Panc1 (cell line): ENCODE data around the gene ADARB2. TPM values are rescaled to one million over a fixed set of nuclear protein-coding genes. Genes with fewer than 3 reads are reported as not detected.

Experiments
- ATAC-seq: fragments of 200-7000 bp; cut with Tn5 transposase; 2 replicates; pipeline ENCODE4 v1.9.1; 2020; ENCODE audit warnings: mild to moderate bottlenecking, moderate library complexity
- BruUV-seq: library from RNA; stranded (reverse); fragments of 400-500 nt; replicated peaks from 2 replicates; lab custom pipeline; 2021; lab: Mats Ljungman, UMichigan
- CTCF ChIA-PET: fragments of 300-600 bp; sonication (Branson Sonifier 250); formaldehyde crosslinking; loops from one replicate; lab custom pipeline; 2022; ENCODE audit warnings: antibody characterized with exemption; lab: Charles Lee
- POLR2A ChIA-PET: fragments of 300-600 bp; sonication (Branson Sonifier 250); formaldehyde crosslinking; loops from one replicate; lab custom pipeline; 2022; ENCODE audit warnings: antibody characterized with exemption; lab: Charles Lee
- DNase-seq: peaks from one replicate; pipeline ENCODE4 v3.0.0-alpha.2; 2010; ENCODE audit warnings: low read depth, low spot score
- H3K27ac ChIP-seq: 2 replicates; pipeline ENCODE4 v1.5.1; 2011; ENCODE audit warnings: mild to moderate bottlenecking, low read length, inconsistent platforms
- H3K27me3 ChIP-seq: fragments of 200-500 bp; sonication (Bioruptor generic); 2 replicates; pipeline ENCODE4 v1.6.0; 2014; ENCODE audit warnings: low read length, inconsistent platforms; ENCODE audit not compliant: control insufficient read depth, insufficient read depth
- H3K36me3 ChIP-seq: fragments of 200-500 bp; sonication (Bioruptor generic); 2 replicates; pipeline ENCODE4 v1.5.1; 2014; ENCODE audit warnings: inconsistent platforms, mild to moderate bottlenecking, low read length, moderate library complexity; ENCODE audit not compliant: control insufficient read depth, insufficient read depth
- H3K4me1 ChIP-seq: 2 replicates; pipeline ENCODE4 v1.5.1; 2011; ENCODE audit warnings: inconsistent platforms, mild to moderate bottlenecking, low read length, moderate library complexity; ENCODE audit not compliant: control insufficient read depth, insufficient read depth
- H3K4me3 ChIP-seq, 2 experiments: 2 replicates each; pipeline ENCODE4 v1.5.1; 2011 to 2012; ENCODE audit warnings: low read depth in 2 of 2, low read length in 2 of 2, mild to moderate bottlenecking in 2 of 2, inconsistent platforms in 1 of 2, moderate library complexity in 1 of 2
- H3K9me3 ChIP-seq: fragments of 200-500 bp; sonication (Bioruptor generic); 2 replicates; pipeline ENCODE4 v1.5.1; 2014; ENCODE audit warnings: low read depth, mild to moderate bottlenecking, inconsistent platforms, low read length, moderate library complexity; ENCODE audit not compliant: control insufficient read depth, insufficient read depth
- POLR2AphosphoS5 ChIP-seq: IDR thresholded peaks from 2 replicates; pipeline ENCODE4 v1.6.1; 2012; ENCODE audit warnings: mild to moderate bottlenecking, low read depth, low read length, moderate library complexity
- SIN3A ChIP-seq: IDR thresholded peaks from 2 replicates; pipeline ENCODE4 v1.6.1; 2012; ENCODE audit warnings: low read depth, mild to moderate bottlenecking, low read length, moderate library complexity, borderline replicate concordance; ENCODE audit not compliant: insufficient read depth
- TCF7L2 ChIP-seq: IDR thresholded peaks from 2 replicates; pipeline ENCODE4 v1.6.1; 2011; ENCODE audit warnings: mild to moderate bottlenecking, low read depth, low read length, inconsistent platforms
- in situ Hi-C: cut with HindIII; loops from 2 replicates; pipeline ENCODE4 v1.10.0; 2016; ENCODE audit warnings: low sequenced_read_pairs, low pct_unique_long_range_greater_than_20kb
- intact Hi-C: fragments of 100-400 bp; cut with micrococcal nuclease; formaldehyde crosslinking; loops from one replicate; pipeline ENCODE4 v1.10.0; 2022; ENCODE audit not compliant: unreplicated experiment
- total RNA-seq: library from RNA; stranded (reverse); gene quantifications from one replicate; pipeline ENCODE4 v1.2.1, GENCODE V29; 2021; ENCODE audit not compliant: unreplicated experiment
- TF ChIP-seq, protein P1 (sequence below): fragments of 450-650 bp; IDR thresholded peaks from 2 replicates; pipeline ENCODE4 v1.5.1; 2017; ENCODE audit warnings: mild to moderate bottlenecking
- TF ChIP-seq, protein P2 (sequence below), 2 experiments: IDR thresholded peaks; 2 replicates each; pipeline ENCODE4 v1.6.1; 2011 to 2012; ENCODE audit warnings: low read depth in 2 of 2, control low read depth in 1 of 2, low read length in 1 of 2, mild to moderate bottlenecking in 1 of 2, moderate library complexity in 1 of 2; ENCODE audit not compliant: insufficient read depth in 1 of 2

The ADARB2 gene
- total RNA-seq, 1 experiment from 2014 or later = 0.31 TPM

DNA sequence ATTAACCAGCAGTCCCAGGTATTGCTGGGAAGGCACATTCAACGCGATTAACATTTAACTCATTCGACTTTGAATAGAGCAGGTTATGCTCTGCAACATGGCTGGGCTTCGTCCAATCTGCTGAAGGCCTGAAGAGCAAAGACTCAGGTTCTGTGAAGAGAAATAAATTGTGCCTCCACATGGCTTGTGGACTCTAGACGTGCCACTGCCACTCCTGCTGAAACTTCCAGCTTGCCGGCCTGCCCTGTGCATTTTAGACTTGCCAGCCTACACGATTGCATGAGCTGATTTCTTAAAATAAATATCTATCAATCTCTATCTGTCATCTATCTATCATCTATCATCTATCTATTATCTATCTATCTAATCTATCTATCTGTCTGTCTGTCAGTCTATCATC, 543.2 kb downstream of the ADARB2 start:
- Histone ChIP-seq H3K27me3 (peaks cover 7% of the 10 kb centered on the region), H3K27ac (no peak overlapping the region), H3K9me3 (no peaks in the 10 kb centered on the region), H3K4me1 (no peaks in the 10 kb centered on the region), H3K4me3 (no peak overlapping the region), H3K36me3 (no peaks in the 10 kb centered on the region)
- POLR2A ChIA-PET = no interaction called here
- no peak for DNase-seq
- intact Hi-C loops = no loop called here
- in situ Hi-C loops = no loop called here
- CTCF ChIA-PET = no interaction called here
- ATAC-seq = no peak
- TF ChIP-seq, protein P1, sequence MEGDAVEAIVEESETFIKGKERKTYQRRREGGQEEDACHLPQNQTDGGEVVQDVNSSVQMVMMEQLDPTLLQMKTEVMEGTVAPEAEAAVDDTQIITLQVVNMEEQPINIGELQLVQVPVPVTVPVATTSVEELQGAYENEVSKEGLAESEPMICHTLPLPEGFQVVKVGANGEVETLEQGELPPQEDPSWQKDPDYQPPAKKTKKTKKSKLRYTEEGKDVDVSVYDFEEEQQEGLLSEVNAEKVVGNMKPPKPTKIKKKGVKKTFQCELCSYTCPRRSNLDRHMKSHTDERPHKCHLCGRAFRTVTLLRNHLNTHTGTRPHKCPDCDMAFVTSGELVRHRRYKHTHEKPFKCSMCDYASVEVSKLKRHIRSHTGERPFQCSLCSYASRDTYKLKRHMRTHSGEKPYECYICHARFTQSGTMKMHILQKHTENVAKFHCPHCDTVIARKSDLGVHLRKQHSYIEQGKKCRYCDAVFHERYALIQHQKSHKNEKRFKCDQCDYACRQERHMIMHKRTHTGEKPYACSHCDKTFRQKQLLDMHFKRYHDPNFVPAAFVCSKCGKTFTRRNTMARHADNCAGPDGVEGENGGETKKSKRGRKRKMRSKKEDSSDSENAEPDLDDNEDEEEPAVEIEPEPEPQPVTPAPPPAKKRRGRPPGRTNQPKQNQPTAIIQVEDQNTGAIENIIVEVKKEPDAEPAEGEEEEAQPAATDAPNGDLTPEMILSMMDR = no peak
- TF ChIP-seq SIN3A (no peak), TCF7L2 (no peak), POLR2AphosphoS5 (no peak)
- TF ChIP-seq, protein P2, sequence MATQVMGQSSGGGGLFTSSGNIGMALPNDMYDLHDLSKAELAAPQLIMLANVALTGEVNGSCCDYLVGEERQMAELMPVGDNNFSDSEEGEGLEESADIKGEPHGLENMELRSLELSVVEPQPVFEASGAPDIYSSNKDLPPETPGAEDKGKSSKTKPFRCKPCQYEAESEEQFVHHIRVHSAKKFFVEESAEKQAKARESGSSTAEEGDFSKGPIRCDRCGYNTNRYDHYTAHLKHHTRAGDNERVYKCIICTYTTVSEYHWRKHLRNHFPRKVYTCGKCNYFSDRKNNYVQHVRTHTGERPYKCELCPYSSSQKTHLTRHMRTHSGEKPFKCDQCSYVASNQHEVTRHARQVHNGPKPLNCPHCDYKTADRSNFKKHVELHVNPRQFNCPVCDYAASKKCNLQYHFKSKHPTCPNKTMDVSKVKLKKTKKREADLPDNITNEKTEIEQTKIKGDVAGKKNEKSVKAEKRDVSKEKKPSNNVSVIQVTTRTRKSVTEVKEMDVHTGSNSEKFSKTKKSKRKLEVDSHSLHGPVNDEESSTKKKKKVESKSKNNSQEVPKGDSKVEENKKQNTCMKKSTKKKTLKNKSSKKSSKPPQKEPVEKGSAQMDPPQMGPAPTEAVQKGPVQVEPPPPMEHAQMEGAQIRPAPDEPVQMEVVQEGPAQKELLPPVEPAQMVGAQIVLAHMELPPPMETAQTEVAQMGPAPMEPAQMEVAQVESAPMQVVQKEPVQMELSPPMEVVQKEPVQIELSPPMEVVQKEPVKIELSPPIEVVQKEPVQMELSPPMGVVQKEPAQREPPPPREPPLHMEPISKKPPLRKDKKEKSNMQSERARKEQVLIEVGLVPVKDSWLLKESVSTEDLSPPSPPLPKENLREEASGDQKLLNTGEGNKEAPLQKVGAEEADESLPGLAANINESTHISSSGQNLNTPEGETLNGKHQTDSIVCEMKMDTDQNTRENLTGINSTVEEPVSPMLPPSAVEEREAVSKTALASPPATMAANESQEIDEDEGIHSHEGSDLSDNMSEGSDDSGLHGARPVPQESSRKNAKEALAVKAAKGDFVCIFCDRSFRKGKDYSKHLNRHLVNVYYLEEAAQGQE (IDR thresholded peaks at IDR 0.05; ENCODE audit: insufficient read depth in 1 of 2, low read depth in 2 of 2, low read length in 1 of 2) = no peak
- no TSS peak for BruUV-seq

DNA sequence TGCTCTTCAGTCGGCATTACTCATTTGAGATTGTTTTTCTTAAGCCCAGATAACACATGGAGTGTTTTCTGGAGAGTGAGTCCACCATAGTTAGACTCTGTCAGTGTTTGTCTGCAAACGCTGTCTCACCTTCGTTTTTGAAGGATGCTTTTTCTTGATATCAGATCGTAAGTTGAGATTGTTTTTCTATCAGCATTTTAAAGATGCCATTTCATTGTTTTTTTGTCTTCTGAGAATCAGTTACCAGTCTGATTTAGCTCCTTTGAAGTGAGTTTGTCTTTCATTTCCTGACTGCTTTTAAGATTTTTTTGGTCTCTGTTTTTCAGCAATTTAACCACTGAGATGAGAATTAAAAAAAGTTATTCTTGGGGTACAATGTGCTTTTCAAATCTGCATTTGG, 543.8 kb downstream of the ADARB2 start:
- intact Hi-C loops (no loop called here), in situ Hi-C loops (no loop called here)
- Histone ChIP-seq H3K9me3 (no peaks in the 10 kb centered on the region), H3K4me3 (no peak overlapping the region), H3K36me3 (no peaks in the 10 kb centered on the region), H3K27ac (no peak overlapping the region), H3K27me3 (peaks cover 5% of the 10 kb centered on the region), H3K4me1 (no peaks in the 10 kb centered on the region)
- no peak for ATAC-seq
- TF ChIP-seq TCF7L2 (no peak), SIN3A (no peak), POLR2AphosphoS5 (no peak)
- TF ChIP-seq, protein P2 (IDR thresholded peaks at IDR 0.05; ENCODE audit: insufficient read depth in 1 of 2, low read depth in 2 of 2, low read length in 1 of 2) = no peak
- TF ChIP-seq, protein P1 = no peak
- POLR2A ChIA-PET = no interaction called here
- CTCF ChIA-PET = no interaction called here
- no peak for DNase-seq
- BruUV-seq = no TSS peak
